GM23248 (cell line): Measurements from ENCODE around the gene ELOF1.

Experiments
- EZH2 ChIP-seq: fragments of 200-600 bp; sonication (generic); IDR thresholded peaks from 2 replicates; pipeline ENCODE4 v1.6.1; 2018; ENCODE audit warnings: antibody characterized with exemption, mild to moderate bottlenecking; ENCODE audit not compliant: insufficient read depth, poor library complexity, severe bottlenecking
- EZH2phosphoT487 ChIP-seq: fragments of 200-600 bp; sonication (generic); IDR thresholded peaks from 2 replicates; pipeline ENCODE4 v1.6.1; 2018; ENCODE audit warnings: antibody characterized with exemption, moderate library complexity, mild to moderate bottlenecking, low read depth; ENCODE audit not compliant: insufficient read depth

DNA sequence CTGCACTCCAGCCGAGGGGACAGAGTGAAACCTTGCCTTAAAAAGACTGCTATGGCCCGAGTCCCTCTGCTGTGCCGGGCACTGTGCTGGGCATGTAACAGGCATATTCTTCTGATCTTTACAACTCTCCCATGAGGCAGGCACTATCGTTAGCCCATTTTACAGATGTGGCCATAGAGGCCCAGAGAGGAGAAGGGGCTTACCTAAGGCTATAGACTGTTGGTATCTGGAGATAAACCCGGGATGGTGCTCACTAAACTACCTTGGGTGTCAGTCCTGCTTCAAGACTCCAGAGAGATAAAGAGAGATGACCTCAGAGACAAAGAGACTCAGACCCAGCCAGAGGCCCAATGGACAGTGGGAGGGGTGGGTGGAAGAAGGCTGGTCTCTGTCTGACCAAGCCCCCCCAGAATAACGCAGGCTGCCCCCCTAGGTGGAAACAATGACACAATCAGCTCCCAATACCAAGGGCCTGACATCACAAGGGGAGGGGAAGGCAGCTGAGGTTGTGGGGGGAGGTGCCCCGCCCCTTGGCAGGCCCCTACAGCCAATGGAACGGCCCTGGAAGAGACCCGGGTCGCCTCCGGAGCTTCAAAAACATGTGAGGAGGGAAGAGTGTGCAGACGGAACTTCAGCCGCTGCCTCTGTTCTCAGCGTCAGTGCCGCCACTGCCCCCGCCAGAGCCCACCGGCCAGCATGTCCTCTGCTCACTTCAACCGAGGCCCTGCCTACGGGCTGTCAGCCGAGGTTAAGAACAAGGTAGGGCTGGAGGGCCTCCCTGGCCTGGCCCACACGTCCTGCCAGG lies 20.6 kb downstream of the ELOF1 start, which contains the start of gene CNN1:
- TF ChIP-seq EZH2phosphoT487 = no peak
- no peak for TF ChIP-seq EZH2
